ENCODE measurements around the gene CYB5A. TPM values are rescaled to one million over a fixed set of nuclear protein-coding genes. Genes with fewer than 3 reads are reported as not detected.

CYB5A gene
- total RNA-seq, 4 donors from 2014 or later = 232 to 490 (median 267) TPM

GRCh38 chr18:74283646-74284045 is 8.1 kb downstream of the CYB5A start:
- H3K4me1 ChIP-seq = peaks cover 0 to 80% (median 47%) of the 10 kb centered on the region in 4 donors
- no peaks in the 10 kb centered on the region for H3K27me3 ChIP-seq
- DNase-seq (ENCODE audit: low spot score in 2 of 2) = no peak
- H3K4me3 ChIP-seq = no peak overlapping the region
- TF ChIP-seq CTCF (IDR thresholded peaks at IDR 0.05) = no peak
- no peak for TF ChIP-seq POLR2A (IDR thresholded peaks at IDR 0.05)
- peak overlapping the region in 2 of 4 donors; percentile 83 to 87 for H3K27ac ChIP-seq
- no peaks in the 10 kb centered on the region for H3K9me3 ChIP-seq
- WGBS, 2 donors = 83 to 86% methylated on average over 10 of the region's 10 CpGs
- peaks cover 0 to 4% (median 0%) of the 10 kb centered on the region in 3 donors for H3K36me3 ChIP-seq

GRCh38 chr18:74282755-74283554 is 8.8 kb downstream of the CYB5A start:
- H3K4me1 ChIP-seq = peaks cover 0 to 80% (median 47%) of the 10 kb centered on the region in 4 donors

GRCh38 chr18:74281980-74282754 is 9.6 kb downstream of the CYB5A start:
- H3K27ac ChIP-seq = peak overlapping the region; percentile 55 to 87 (median 71)
- TF ChIP-seq POLR2A (IDR thresholded peaks at IDR 0.05) (no peak), EP300 (IDR thresholded peaks at IDR 0.05) (peak in 1 of 2 donors; percentile 83)
- H3K9me3 ChIP-seq = no peaks in the 10 kb centered on the region
- peaks cover 0 to 4% (median 0%) of the 10 kb centered on the region in 3 donors for H3K36me3 ChIP-seq
- no peaks in the 10 kb centered on the region for H3K27me3 ChIP-seq
- peaks cover 0 to 81% (median 45%) of the 10 kb centered on the region in 4 donors for H3K4me1 ChIP-seq
- WGBS, 2 donors = 55 to 65% methylated on average over 12 of the region's 12 CpGs
- peak in 1 of 2 donors; percentile 75 for DNase-seq (ENCODE audit: low spot score in 2 of 2)
- no peak overlapping the region for H3K4me3 ChIP-seq

More at GRCh38 chr18:74282755-74283554, 8.8 kb downstream of the CYB5A start:
- peaks cover 0 to 4% (median 0%) of the 10 kb centered on the region in 3 donors for H3K36me3 ChIP-seq
- no peaks in the 10 kb centered on the region for H3K9me3 ChIP-seq
- no peak overlapping the region for H3K4me3 ChIP-seq
- TF ChIP-seq CTCF (IDR thresholded peaks at IDR 0.05) (no peak), EP300 (IDR thresholded peaks at IDR 0.05) (peak in 1 of 2 donors; percentile 24)
- 67 to 80% methylated on average over 10 of the region's 10 CpGs for WGBS, 2 donors
- no peak for DNase-seq (ENCODE audit: low spot score in 2 of 2)
- H3K27ac ChIP-seq = peak overlapping the region; percentile 55 to 87 (median 71)
- no peaks in the 10 kb centered on the region for H3K27me3 ChIP-seq

- WGBS, 2 donors = 51 to 52% methylated on average over 4 of the region's 4 CpGs
- H3K27me3 ChIP-seq = no peaks in the 10 kb centered on the region
- TF ChIP-seq POLR2A (IDR thresholded peaks at IDR 0.05) (no peak), EP300 (IDR thresholded peaks at IDR 0.05) (no peak), CTCF (IDR thresholded peaks at IDR 0.05) (no peak)
- peak overlapping the region in 3 of 4 donors; percentile 55 to 87 (median 83) for H3K27ac ChIP-seq
- no peak for DNase-seq (ENCODE audit: low spot score in 2 of 2)
- peaks cover 0 to 81% (median 37%) of the 10 kb centered on the region in 4 donors for H3K4me1 ChIP-seq
- peaks cover 0 to 4% (median 0%) of the 10 kb centered on the region in 3 donors for H3K36me3 ChIP-seq
- no peak overlapping the region for H3K4me3 ChIP-seq
- no peaks in the 10 kb centered on the region for H3K9me3 ChIP-seq
Measured at GRCh38 chr18:74281011-74281979, 10.5 kb downstream of the CYB5A start.

- Histone ChIP-seq H3K27ac (no peak overlapping the region), H3K9me3 (no peaks in the 10 kb centered on the region), H3K36me3 (peaks cover 0 to 16% (median 0%) of the 10 kb centered on the region in 3 donors), H3K27me3 (no peaks in the 10 kb centered on the region), H3K4me3 (no peak overlapping the region), H3K4me1 (peaks cover 0 to 66% (median 25%) of the 10 kb centered on the region in 4 donors)
- 92 to 97% methylated on average over 7 of the region's 7 CpGs for WGBS, 2 donors
- TF ChIP-seq EP300 (IDR thresholded peaks at IDR 0.05) = no peak
- no peak for TF ChIP-seq POLR2A (IDR thresholded peaks at IDR 0.05)
- DNase-seq (ENCODE audit: low spot score in 2 of 2) = no peak
Measured at GRCh38 chr18:74278983-74279382, 12.8 kb downstream of the CYB5A start.
